HG03575 (cell line): ENCODE data around the gene MAP4K2.

Source experiments
- ATAC-seq: cut with Tn5 transposase; IDR thresholded peaks from one replicate; pipeline ENCODE4 v1.9.1; 2021; ENCODE audit not compliant: unreplicated experiment, insufficient number of reproducible peaks, low FRiP score; ENCODE audit errors: extremely low read depth

Gene MAP4K2

DNA sequence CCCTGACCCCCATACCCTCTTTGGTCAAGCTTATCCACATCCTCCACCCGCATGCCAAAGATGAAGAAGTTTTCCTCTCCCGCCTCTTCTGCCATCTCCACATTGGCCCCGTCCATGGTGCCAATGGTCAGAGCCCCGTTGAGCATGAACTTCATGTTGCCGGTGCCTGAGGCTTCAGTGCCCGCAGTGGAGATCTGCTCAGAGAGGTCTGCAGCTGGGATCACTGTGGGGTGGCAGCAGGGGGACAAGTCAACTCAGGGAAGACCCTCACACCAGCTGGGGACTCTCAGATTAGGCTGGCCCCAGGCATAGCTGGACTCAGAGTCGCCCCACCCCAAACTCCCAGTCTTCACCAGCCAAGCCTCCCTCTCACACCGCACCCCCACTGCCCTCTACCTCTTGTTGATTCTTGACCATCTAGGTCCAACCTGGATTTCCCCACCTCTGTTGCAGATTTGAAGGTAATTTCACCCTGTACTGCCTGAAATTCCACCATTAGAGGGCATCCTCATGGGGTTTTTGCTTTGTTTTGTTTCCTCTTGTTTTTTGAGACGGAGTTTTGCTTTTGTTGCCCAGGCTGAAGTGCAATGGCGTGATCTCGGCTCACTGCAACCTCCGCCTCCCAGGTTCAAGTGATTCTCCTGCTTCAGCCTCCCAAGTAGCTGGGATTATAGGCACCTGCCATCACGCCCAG, 52.5 kb downstream of the MAP4K2 start:
- ATAC-seq: no peak

DNA sequence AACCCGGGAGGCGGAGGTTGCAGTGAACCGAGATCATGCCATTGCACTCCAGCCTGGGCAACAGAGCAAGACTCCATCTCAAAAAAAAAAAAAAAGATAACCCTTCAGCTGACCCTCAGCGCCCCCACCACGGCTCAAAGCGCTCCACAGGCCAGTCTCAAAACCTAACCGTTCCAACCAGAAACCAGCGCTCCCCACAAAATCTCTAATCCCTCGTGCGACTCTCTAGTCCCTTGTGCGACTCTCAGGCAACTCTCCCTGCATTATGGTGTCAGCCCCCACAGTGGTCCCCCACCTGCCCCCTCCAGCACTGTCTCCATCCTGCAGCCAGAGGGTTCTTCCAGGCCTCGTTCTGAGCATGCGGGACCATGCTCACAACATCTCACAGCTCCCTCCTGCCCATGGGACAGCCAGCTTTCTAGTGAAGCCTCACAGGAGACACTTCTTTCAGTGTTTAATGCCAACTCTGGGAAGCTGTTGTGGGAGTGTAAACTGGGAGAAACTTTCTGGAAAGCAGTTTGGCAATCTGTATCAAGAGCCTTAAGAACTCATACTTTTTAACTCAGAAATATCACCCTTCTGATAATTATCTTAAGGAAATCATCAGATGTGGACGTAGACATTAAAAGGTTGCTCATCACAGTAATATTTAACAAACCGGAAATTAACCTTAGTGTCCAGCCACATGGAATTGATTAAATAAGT, 54.9 kb downstream of the MAP4K2 start:
- no peak for ATAC-seq

- ATAC-seq: no peak
These were observed 56.5 kb downstream of the MAP4K2 start for GRCh38 chr11:64746486-64746885.

DNA sequence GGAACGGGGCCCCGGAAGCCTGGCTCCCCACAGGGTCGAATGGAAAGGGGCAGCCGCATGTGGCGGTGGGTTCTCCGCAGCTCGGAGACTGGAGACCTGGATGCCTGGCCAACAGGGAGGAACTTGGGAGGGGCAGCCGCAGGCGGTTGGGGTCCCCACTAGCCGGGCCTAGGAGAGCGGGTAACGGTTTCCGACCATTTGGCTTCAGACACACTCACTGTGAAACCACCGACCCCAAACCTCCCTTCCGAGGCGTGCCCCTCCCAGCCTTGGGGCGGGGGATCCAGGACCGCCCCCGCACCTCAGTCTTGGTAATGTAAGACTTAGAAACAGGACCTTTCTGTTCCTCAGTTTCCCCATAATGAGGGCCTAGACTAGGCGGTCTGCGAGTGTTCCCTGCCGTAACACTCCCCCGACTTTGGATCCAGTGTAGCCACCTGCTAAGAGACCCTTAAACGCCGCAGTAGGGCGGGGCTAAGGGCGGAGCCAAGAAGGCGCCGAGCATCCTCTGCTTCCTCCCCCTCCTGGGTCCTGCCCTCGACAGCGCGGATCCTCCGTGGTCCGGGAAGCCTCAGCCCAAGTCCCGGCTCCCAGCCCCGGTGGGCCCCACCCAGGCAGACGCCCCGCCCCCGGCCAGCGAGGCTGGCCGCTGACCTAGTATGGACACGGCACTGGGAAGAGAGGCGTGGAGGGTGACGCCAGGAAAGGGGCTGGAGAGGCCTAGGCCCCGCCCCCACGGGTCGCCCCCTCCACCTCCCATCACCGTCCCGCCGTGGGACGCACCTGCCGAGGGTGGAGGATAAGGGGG, 57.3 kb downstream of the MAP4K2 start:
- no peak for ATAC-seq

DNA sequence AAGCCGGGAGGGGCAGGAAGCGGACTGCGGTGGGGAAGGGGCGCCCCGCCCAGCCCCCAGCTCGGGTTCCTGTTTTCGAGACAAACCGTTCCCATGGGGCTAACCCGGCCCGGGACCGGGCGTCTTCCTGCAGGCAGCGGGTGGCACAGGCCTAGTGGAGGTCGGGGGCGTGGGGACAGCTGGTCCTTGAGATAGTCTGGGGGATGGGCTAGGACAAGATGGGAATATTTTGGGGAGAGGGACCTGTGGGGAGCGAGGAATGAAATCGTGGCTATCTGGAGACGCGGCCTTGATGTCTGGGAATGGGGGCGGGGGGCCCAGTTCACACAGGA, 57.9 kb downstream of the MAP4K2 start:
- ATAC-seq: no peak

GRCh38 chr11:64744544-64745188, 58.3 kb downstream of the MAP4K2 start:
- no peak for ATAC-seq

DNA sequence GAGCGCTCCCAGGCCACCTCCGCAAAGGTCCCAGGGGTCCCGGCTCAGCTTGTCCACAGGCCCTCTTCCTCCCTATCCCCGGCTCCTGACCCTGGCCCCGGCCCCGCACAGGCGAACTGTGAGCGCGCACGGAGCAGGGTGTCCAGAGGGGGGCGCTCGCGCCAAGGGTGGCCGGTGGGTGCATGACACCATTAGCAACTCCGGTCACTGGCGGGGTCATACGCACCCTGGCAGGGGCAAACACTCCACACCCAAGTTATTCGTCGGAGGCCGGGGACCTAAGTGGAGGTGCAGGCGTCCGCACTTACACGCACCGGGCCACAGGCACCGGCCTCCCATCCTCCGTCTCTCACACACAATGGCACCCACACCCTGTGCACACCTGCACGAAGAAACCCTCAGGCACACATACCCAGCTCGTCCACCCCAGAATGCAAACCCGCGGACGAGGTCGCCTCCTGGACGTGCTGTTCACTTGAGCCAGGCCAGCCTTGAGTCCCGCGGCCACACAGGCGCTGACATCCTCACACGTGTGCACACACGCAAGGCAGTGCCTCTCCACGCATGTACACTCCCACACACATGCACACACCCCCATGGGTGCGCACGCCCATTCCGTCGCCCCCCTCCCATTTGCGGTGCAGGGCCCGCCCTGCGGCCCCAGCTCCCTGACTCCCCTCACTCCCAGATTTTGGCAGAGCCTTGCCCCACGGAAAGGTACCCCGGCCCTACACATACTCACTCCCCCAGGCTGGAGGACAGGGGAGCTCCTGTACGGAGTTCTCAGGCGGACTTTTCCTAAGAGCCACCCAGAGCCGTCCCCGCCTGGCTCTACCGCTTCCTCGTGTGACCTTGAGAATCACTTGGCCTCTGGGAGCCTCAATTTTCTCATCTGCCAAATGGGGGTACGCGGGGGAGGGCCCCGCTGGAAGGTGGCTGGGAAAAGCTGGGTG, 59.1 kb downstream of the MAP4K2 start, which contains the start of gene RASGRP2:
Gene RASGRP2 (minus strand): TSS at position 552 of the 953 bp plus-strand sequence. CDS start 1,276 bp downstream, outside the sequence.
- ATAC-seq: no peak

- ATAC-seq: no peak
These were observed 60.0 kb downstream of the MAP4K2 start for GRCh38 chr11:64742889-64743590.

DNA sequence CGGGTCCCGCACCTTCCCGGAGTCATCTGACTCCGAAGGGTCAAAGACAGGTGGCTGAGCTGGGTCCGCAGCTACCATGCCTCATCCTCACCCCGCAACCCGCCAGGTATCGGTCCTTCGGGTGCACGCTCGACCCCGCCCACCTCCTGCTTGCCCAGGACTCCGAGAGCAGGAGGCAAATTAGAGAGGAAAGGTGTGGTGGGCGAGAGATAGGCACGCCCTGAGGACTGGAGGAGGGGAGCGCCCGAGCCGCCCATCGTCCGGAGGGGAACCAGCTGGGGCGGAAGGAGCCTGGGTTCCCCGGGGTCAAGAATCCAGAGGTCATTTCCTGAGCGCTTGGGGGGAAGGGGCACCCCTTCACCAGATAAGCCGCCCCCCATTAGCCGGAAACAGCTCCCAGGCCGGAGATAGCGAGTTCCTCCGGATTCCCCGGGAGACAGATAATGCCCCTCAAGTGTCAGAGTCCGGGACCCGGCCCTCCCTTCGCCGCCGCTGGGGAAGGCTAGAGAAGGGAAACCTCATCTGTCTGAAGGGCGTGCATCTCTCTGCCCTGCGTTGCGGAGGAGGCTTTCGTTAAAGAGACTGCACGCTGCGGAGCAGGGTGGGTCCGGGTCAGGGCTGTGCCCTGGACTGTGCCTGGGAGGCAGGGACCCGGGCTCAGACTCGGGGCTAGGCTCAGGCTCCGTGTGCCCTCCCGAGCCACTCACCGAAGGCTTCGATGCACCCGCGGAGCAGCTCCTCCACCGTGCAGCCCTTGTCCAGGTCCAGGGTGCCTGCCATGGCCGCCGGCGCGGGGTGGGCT, 60.7 kb downstream of the MAP4K2 start:
- ATAC-seq: no peak

DNA sequence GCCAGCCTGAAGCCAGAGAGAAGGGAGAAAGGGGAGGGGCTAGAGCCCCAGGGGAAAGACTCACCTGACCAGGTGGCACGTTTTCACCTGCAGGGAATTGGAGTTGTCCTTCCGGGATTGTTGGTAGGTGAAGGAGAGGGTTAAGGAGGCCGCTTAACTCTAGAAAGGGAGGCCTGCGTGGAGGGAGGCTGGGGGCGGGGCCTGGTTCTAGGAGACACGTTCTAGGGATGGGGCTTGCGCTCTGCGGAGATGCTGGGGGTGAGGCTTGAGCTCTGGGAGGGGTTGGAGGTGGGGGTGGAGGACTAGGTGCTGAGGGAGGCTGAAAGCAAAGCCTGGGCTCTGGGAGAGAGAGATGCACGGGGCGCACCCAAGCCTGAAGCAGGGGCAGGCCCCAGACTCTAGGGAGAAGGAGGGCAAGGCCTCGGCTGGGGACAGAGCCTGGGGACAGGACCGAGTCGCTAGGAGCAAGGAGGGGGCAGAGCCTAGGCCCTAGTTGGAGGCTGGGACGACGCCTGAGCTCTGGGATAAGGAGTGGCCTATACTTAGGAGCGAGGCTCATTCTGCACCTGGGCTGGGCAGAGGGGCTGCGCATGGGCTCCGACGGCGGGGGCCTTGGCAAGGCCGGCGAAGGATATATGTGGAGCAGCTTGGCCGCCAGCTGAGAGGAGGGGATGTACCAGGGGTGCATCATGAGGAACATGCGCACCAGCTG, 61.5 kb downstream of the MAP4K2 start:
- no peak for ATAC-seq

DNA sequence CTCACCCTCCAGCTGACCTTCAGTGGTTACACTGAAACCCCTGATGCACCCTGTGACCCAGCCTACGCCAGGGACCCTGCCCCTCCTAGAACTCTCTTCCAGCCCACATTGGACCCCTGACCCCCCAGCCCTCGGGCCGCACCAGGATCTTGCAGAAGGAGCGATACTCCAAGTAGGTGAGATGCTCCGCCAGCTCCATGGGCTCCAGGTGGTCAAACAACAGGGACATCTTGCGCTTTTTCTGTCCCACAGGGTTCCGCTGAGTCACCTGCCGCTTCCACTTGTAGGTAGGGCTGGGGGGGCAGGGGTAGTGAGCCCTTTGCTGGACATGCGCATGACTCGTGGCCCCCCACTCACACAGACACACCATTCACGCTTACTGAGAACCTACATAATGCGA, 63.1 kb downstream of the MAP4K2 start:
- ATAC-seq: no peak

DNA sequence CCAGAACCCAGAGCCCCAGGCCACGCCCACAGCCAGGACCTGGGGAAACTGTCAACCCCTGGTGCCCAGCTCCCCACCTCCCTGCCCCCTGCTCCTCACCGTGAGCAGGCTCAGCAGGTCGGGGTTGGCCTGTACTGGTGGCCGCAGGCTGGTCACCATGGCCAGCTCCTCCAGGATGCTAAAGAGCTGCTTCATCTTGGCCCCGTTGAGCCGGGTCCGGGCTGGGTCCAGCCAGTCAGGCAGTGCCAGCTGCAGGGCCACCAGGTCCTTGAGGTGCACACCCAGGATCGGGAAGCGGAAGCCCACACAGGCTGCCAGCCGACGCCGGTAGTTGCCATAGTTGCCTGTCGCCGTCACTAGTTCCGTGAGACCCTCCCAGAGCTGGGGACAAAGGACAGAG, 66.4 kb downstream of the MAP4K2 start:
- ATAC-seq: no peak

- ATAC-seq: no peak
These were observed 67.2 kb downstream of the MAP4K2 start for GRCh38 chr11:64735725-64736259.
